Spleen (tissue), 11 donors: ENCODE data around the gene TESK1. TPM values are rescaled to one million over a fixed set of nuclear protein-coding genes. Genes with fewer than 3 reads are reported as not detected.
"Not testable (repeated sequence)": the region's sequence is repeated elsewhere in the genome, so short reads cannot be mapped to it uniquely, and the experiment has no call there.

Experiments
- DNase-seq: peaks from one replicate; pipeline ENCODE4 v3.0.0-alpha.2; 2020
- H3K27ac ChIP-seq, 8 donors: fragments of 200-600 bp; sonication (generic) in 7 of 8; 1 replicate in 4 of 8; 2 replicates in 4 of 8; pipeline versions ENCODE4 v1.5.0 to v1.8.0; 2016 to 2021; ENCODE audit warnings: inconsistent platforms in 4 of 8, mild to moderate bottlenecking in 4 of 8, moderate library complexity in 1 of 8
- H3K27me3 ChIP-seq, 7 donors: fragments of 200-600 bp; sonication (generic) in 6 of 7; replicated peaks in 1 of 7; 1 replicate in 4 of 7; 2 replicates in 3 of 7; pipeline versions ENCODE4 v1.5.0 to v1.8.0; 2016 to 2021; ENCODE audit warnings: inconsistent platforms in 3 of 7, mild to moderate bottlenecking in 1 of 7
- H3K36me3 ChIP-seq, 6 donors: fragments of 200-600 bp; sonication (generic) in 5 of 6; 1 replicate in 4 of 6; 2 replicates in 2 of 6; pipeline versions ENCODE4 v1.5.0 to v1.8.0; 2016 to 2021; ENCODE audit warnings: inconsistent platforms in 2 of 6
- H3K4me1 ChIP-seq, 6 donors: fragments of 200-600 bp; sonication (generic) in 5 of 6; 1 replicate in 3 of 6; 2 replicates in 3 of 6; pipeline versions ENCODE4 v1.5.0 to v1.8.0; 2016 to 2021; ENCODE audit warnings: inconsistent platforms in 3 of 6
- H3K4me3 ChIP-seq, 8 donors: fragments of 200-600 bp; sonication (generic) in 7 of 8; 1 replicate in 4 of 8; 2 replicates in 4 of 8; pipeline versions ENCODE4 v1.5.0 to v1.8.0; 2016 to 2021; ENCODE audit warnings: inconsistent platforms in 4 of 8, mild to moderate bottlenecking in 4 of 8, moderate library complexity in 2 of 8
- H3K9me3 ChIP-seq, 8 donors: fragments of 200-600 bp; sonication (generic) in 7 of 8; 1 replicate in 4 of 8; 2 replicates in 4 of 8; pipeline versions ENCODE4 v1.5.0 to v1.8.0; 2016 to 2021; ENCODE audit warnings: inconsistent platforms in 4 of 8
- POLR2A ChIP-seq, 3 donors: fragments of 450-650 bp; IDR thresholded peaks; one replicate each; pipeline ENCODE4 v1.5.1; 2017; ENCODE audit warnings: antibody characterized with exemption in 3 of 3, mild to moderate bottlenecking in 1 of 3
- POLR2AphosphoS5 ChIP-seq, 3 donors: sonication (generic); formaldehyde crosslinking; IDR thresholded peaks; one replicate each; pipeline ENCODE4 v1.5.1; 2017; ENCODE audit warnings: antibody characterized with exemption in 3 of 3
- WGBS, 5 donors: extraction: QIAGEN DNeasy Blood & Tissue Kit in 3 of 5; methylation state at CpG; one replicate each; pipeline versions ENCODE4 v1.1.5 to v1.1.7; 2013 to 2018; 5-methylcytosine and 5-hydroxymethylcytosine counted together
- intact Hi-C: fragments of 100-400 bp; cut with DNase I; formaldehyde crosslinking; loops from one replicate; pipeline ENCODE4 v1.15.0; 2023; ENCODE audit warnings: low total_unique reads
- polyA plus RNA-seq, 3 donors: library from polyadenylated mRNA; stranded (reverse); fragments of 200-250 nt; gene quantifications; one replicate each; pipeline ENCODE4 v1.2.1, GENCODE V29; 2013
- total RNA-seq, 7 donors: library from RNA; depleted of rRNA in 3 of 7; stranded (reverse); fragments of >200 nt in 3 of 7; fragmentation: NEBNext Ultra II Directional in 4 of 7; extraction: Animal tissue kit (Norgen Biotek cat#: 25700) in 4 of 7; gene quantifications; one replicate each; pipeline versions ENCODE4 v1.1.0 to v1.2.1, GENCODE V29; 2016 to 2021
- TF ChIP-seq, protein P1 (sequence below), 11 experiments: fragments of 200-600 bp in 7 of 11; fragments of 450-650 bp in 4 of 11; sonication (generic) in 4 of 11; IDR thresholded peaks in 8 of 11; conservative IDR thresholded peaks in 3 of 11; 1 replicate in 7 of 11; 2 replicates in 4 of 11; pipeline versions ENCODE4 v1.4.0 to v1.8.0; 2016 to 2021; ENCODE audit warnings: antibody characterized with exemption in 11 of 11, inconsistent platforms in 4 of 11, mild to moderate bottlenecking in 1 of 11
- donor health status: healthy with polysubstance abuse.
- donor health status: DM: no; HTN: no; CAD: no; lungs with moderate emphysema.
- donor health status: DM: no; HTN: no; CAD: no.
- donor health status: Bipolar disorder and iron deficiency.
- donor health status: healthy.
- donor health status: DM: no; HTN: no; CAD: no.
- donor health status: DM: yes; HTN: yes; CAD: no.

Gene TESK1
- total and polyA plus RNA-seq, 10 donors, result 15.6 to 47.1 (median 31.6) TPM

DNA sequence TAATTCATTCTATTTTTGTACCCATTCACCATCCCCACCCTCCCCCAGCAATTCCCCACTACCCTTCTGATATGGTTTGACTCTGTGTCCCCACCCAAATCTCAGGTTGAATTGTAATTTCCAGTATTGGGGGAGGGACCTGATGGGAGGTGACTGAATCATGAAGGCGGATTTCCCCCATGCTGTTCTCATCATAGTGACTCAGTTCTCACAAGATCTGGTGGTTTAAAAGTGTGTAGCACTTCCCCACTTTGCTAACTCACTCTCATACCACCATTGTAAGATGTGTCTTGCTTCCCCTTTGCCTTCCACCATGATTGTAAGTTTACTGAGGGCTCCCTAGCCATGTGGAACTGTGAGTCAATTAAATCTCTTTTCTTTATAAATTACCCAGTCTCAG, 25.9 kb upstream of the TESK1 start:
- TF ChIP-seq, protein P1, sequence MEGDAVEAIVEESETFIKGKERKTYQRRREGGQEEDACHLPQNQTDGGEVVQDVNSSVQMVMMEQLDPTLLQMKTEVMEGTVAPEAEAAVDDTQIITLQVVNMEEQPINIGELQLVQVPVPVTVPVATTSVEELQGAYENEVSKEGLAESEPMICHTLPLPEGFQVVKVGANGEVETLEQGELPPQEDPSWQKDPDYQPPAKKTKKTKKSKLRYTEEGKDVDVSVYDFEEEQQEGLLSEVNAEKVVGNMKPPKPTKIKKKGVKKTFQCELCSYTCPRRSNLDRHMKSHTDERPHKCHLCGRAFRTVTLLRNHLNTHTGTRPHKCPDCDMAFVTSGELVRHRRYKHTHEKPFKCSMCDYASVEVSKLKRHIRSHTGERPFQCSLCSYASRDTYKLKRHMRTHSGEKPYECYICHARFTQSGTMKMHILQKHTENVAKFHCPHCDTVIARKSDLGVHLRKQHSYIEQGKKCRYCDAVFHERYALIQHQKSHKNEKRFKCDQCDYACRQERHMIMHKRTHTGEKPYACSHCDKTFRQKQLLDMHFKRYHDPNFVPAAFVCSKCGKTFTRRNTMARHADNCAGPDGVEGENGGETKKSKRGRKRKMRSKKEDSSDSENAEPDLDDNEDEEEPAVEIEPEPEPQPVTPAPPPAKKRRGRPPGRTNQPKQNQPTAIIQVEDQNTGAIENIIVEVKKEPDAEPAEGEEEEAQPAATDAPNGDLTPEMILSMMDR (IDR thresholded peaks at IDR 0.05 in 8 of 11, conservative IDR thresholded peaks at IDR 0.05 in 3 of 11), result no peak
- TF ChIP-seq POLR2AphosphoS5 (IDR thresholded peaks at IDR 0.05) (no peak), POLR2A (IDR thresholded peaks at IDR 0.05) (no peak)
- H3K27ac ChIP-seq, result no peak overlapping the region
- no peaks in the 10 kb centered on the region for H3K27me3 ChIP-seq
- H3K9me3 ChIP-seq, result peaks cover 0 to 34% (median 30%) of the 10 kb centered on the region in 8 donors
- H3K36me3 ChIP-seq, result peaks cover 0 to 8% (median 0%) of the 10 kb centered on the region in 6 donors
- no peak for DNase-seq
- H3K4me3 ChIP-seq, result no peak overlapping the region
- H3K4me1 ChIP-seq, result peaks cover 0 to 5% (median 0%) of the 10 kb centered on the region in 6 donors
- 68 to 100% (median 86%) methylated on average over 1 of the region's 1 CpG for WGBS, 5 donors
- intact Hi-C loops, result no loop called here

DNA sequence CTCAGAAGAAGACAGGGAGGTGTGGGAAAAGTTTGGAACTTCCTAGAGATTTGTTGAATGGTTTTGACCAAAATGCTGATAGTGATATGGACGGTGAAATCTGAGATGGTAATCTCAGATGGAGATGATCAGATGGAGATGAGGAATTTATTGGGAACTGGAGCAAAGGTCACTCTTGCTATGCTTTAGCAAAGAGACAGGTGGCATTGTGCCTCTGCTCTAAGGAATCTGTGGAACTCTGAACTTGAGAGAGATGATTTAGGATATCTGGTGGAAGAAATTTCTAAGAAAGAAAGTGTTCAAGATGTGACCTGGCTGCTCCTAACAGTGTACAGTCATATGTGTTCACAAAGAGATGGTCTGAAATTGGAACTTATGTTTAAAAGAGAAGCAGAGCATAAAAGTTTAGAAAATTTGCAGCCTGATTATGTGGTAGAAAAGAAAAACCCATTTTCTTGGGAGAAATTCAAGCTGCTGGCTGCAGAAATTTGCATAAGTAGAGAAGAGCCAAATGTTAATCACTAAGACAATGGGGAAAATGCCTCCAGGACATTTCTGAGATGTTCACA, 25.3 kb upstream of the TESK1 start:
- H3K27me3 ChIP-seq, H3K4me3 ChIP-seq, DNase-seq, H3K4me1 ChIP-seq, intact Hi-C loops, H3K27ac ChIP-seq, H3K36me3 ChIP-seq: not testable (repeated sequence)
- peaks cover 0 to 34% (median 30%) of the 10 kb centered on the region in 8 donors for H3K9me3 ChIP-seq
- 86 to 100% (median 97%) methylated on average over 1 of the region's 1 CpG for WGBS, 5 donors

DNA sequence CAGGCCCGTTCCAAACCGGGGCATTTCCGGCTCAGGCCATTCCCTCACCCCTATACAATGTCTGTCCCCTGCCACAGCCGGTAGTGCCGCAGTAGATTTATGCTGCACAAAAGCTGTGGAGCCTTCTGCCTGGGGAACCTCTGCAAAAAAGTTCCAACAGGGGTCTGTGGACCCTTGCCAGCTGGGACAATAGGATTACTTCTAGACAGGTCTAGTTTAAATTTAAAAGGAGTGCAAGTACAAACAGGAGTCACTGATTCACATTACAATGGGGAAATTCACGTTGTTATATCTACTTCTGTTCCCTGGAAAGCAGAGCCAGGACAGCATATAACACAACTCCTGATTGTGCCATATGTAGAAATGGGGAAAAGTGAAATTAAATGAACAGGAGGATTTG, 21.5 kb upstream of the TESK1 start:
- H3K36me3 ChIP-seq, result peaks cover 0 to 14% (median 0%) of the 10 kb centered on the region in 6 donors
- intact Hi-C loops, H3K27ac ChIP-seq, H3K4me1 ChIP-seq, H3K4me3 ChIP-seq, DNase-seq, H3K27me3 ChIP-seq: not testable (repeated sequence)
- peaks cover 0 to 55% (median 48%) of the 10 kb centered on the region in 8 donors for H3K9me3 ChIP-seq
- whole genome bisulfite sequencing, 5 donors, result 72 to 88% (median 77%) methylated on average over 6 of the region's 6 CpGs

DNA sequence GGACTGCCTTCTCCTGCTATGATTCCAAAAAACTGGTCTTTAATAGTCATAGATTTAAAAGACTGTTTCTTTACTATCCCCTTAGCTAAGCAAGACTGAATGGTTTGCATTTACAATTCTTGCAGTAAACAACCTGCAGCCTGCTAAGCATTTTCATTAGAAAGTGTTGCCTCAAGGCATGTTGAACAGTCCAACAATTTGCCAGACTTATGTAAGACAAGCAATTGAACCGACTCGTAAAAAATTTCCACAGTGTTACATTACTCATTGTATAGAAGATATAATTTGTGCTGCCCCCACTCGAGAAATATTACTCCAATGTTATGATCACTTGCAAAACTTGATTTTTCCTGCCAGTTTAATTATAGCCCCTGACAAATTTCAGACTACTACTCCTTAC, 20.4 kb upstream of the TESK1 start:
- 88 to 97% (median 94%) methylated on average over 3 of the region's 3 CpGs for WGBS, 5 donors
- H3K4me3 ChIP-seq, H3K27me3 ChIP-seq, H3K4me1 ChIP-seq, intact Hi-C loops, H3K27ac ChIP-seq, DNase-seq: not testable (repeated sequence)
- H3K9me3 ChIP-seq, result peaks cover 0 to 43% (median 36%) of the 10 kb centered on the region in 8 donors
- peaks cover 0 to 14% (median 0%) of the 10 kb centered on the region in 6 donors for H3K36me3 ChIP-seq

DNA sequence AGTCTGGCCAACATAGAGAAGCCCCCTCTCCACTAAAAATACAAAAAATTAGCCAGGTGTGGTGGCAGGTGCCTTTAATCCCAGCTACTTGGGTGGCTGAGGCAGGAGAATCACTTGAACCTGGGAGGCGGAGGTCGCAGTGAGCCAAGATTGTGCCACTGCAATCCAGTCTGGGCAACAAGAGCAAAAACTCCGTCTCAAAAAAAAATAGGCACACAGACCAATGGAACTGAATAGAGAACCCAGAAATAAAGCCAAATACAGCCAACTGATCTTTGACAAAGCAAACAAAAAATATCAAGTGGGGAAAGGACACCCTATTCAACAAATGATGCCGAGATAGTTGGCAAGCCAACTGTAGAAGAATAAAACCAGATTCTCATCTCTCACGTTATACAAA, 16.6 kb upstream of the TESK1 start:
- intact Hi-C loops, H3K27me3 ChIP-seq, H3K4me1 ChIP-seq, H3K36me3 ChIP-seq, H3K4me3 ChIP-seq, H3K27ac ChIP-seq, DNase-seq: not testable (repeated sequence)
- 87 to 98% (median 98%) methylated on average over 5 of the region's 5 CpGs for WGBS, 5 donors
- peaks cover 2 to 44% (median 37%) of the 10 kb centered on the region in 8 donors for H3K9me3 ChIP-seq

DNA sequence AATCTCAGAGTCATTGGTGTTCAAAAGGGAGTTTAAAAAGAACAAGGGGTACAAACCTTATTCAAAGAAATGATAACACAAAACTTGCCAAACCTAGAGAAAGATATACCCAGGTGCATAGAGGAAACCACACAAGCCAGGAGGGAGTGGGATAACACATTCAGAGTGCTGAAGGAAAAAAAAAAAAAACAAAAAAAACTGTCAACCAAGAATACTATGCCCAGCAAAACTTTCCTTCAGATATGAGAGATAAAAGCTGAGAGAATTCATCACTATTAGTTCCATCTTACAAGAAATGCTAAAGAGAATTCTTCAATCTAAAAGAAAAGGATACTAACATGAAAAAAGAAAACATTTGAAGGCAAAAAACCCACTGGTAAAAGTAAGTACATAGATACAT, 11.5 kb upstream of the TESK1 start:
- no peak overlapping the region for H3K4me3 ChIP-seq
- peaks cover 8 to 37% (median 31%) of the 10 kb centered on the region in 8 donors for H3K9me3 ChIP-seq
- H3K27me3 ChIP-seq, result no peaks in the 10 kb centered on the region
- intact Hi-C loops, result no loop called here
- no peak for DNase-seq
- no peak overlapping the region for H3K27ac ChIP-seq
- peaks cover 0 to 2% (median under 1%) of the 10 kb centered on the region in 6 donors for H3K4me1 ChIP-seq
- TF ChIP-seq POLR2A (IDR thresholded peaks at IDR 0.05) (no peak), POLR2AphosphoS5 (IDR thresholded peaks at IDR 0.05) (no peak)
- TF ChIP-seq, protein P1 (IDR thresholded peaks at IDR 0.05 in 8 of 11, conservative IDR thresholded peaks at IDR 0.05 in 3 of 11), result no peak
- no peaks in the 10 kb centered on the region for H3K36me3 ChIP-seq
